SIG-M5 treated with dmso at 0.1 percent for 504 hours (cell line): ENCODE results near the gene DDX51.
"Not testable (repeated sequence)": the region's sequence is repeated elsewhere in the genome, so short reads cannot be mapped to it uniquely, and the experiment has no call there.

ENCODE experiments used
- DNase-seq: peaks from one replicate; lab custom pipeline; 2025; ENCODE audit not compliant: unreplicated experiment; lab: John Stamatoyannopoulos, UW

The DDX51 gene

DNA sequence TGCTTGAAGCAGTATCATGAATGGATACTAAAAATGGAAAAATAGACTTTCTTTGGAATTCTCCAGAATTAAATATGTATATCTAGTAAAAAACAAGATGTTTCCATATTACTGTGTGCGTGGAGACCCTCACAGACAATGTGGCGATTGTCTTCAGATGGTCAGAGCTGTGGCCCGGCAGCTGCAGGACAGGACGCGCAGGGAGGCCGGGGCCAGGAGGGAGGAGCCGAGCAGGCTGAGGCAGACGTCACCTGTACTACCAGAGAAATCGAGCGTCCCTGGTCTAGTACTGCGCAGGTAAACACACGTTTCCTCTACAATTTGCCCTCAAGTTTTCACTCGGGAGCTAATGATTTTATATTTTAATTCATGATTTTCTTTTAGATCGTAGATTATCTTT, 22.8 kb downstream of the DDX51 start:
- no peak for DNase-seq

DNA sequence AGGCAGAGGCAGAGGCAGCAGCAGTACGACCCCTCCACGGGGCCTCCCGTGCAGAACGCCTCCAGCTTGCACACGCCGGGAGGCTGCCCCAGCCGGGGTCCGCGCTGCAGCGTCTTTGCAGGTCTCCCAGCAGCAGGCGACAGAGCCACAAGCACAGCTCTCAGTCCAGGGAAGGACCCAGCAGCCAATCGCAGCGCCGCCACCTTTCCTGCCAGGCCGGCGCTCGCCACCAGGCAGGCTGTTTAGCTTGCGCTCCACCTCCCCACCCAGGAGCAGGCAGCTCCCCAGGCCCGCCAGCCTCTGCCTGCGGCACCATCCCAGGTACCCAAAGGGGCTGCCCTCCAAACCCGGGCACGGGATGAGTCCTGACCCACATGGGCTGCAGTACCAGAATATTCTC, 25.2 kb downstream of the DDX51 start:
- DNase-seq = no peak

DNA sequence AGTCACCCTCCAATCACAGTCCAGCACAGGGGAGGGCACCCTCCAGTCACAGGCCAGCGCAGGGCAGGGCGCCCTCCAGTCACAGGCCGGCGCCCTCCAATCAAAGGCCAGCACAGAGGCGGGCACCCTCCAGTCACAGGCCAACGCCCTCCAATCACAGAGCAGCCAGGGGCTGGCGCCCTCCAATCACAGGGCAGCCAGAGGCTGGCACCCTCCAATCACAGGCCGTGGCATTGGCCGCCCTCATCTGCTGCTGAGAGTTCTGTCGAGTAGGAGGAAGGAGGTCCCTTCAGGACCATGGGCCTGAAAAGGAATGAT, 26.6 kb downstream of the DDX51 start:
- DNase-seq = no peak

DNA sequence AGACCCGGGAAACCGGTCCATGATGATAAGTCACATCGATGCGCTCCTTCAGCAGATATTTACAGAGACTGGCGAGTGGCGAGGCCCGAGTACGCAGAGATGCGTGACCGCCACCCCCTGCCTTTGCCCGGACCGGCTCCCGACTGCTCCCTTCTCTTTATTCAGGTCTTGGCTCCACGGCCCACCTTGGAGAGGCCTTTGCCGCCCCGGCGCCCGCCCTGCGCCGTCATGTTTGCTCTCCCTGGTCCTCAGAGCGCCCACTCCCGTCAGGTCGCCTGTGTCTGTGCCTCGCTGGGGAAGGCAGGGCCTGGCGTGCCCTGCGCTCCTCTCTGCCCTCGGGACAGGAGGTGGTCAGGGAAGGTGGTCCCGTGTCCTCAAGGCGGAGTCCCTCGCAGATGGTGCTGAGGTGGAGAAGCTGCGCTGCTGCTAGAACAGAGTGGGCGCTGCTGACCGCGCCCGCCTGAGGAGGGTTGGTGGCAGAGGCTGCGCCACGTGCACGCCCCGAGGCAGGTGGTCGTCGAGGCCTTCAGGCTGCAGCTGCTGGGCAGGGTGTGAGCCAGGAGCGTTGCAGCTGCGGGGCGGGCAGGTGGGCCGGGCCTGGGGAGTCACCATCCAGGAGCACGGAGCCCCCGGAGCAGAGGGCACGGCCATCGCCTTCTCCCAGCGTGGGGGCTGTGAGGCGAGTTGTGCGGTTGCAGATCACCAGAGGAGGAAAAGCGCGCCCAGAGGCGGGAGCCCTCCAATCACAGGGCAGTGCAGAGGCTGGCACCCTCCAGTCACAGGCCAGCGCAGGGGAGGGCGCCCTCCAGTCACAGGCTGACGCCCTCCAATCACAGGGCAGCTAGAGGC, 27.2 kb downstream of the DDX51 start:
- DNase-seq = no peak

DNA sequence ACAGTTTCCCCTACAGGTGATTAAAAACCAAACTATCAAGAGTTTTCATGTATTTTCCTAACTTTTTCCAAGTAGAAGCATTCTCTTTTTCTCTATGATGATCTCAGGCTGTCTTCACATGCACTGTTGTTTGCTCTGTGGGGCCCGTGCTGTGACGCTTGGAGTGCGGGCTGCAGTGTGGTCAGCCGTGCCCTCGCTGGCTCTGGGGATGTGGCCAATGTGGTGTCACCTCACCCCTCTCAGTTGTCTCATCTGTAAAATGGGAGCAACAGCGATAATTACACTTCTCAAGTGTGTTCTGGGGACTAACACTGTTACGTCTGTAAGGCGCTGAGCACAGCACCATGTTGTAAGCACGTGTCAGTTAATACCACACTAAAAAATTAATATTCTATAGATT, 28.6 kb downstream of the DDX51 start:
- no peak for DNase-seq

DNA sequence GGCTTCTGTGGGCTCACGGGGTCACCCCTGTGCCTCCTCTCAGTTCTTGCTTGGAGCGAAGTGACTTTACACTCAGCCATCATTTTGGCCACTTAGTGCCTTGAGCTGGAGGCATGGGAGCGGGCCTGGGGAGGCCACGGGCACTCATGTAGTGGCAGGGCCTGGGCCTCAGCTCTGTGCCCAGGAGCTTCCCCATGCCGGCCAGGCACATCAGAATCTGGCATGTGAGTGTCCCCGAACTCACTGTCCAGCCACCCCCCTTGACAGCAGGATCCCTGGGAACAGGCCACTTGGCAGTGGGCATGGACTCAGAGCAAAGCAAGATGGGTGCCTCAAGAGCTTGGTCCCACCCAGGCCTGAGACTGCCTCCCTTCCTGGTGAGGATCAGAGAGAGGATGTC, 29.5 kb downstream of the DDX51 start:
- DNase-seq = no peak

DNA sequence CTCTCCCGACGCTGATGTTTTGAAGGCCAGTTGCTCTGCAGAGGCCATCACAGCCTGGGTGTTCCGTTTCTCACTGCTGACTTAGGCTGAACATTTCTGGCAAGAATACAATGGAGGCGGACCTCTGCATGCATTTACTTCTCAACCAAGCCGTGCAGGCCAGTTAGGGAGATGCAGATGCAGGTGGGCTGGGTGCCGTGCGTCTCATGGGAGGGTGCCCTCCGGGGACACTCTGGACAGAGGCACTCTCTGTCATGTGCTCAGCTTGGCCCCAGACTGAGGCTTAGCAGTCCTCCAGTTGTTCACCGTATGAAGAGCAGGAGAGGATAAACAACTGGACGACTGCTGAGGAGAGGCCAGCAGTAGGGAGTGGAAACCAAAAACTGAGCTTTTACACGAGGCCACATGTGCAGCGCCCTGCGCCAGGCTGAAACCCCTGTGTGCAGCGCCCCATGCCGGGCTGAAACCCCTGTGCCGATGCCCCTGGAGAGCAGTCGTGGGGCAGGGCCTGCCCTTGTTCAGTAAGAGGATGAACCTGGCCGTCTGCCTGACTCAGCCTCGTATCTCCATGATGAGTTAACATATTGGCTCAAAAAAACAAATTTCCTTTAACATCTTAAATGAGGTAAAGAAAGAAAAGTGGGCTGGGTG, 32.3 kb downstream of the DDX51 start:
- DNase-seq = no peak

DNA sequence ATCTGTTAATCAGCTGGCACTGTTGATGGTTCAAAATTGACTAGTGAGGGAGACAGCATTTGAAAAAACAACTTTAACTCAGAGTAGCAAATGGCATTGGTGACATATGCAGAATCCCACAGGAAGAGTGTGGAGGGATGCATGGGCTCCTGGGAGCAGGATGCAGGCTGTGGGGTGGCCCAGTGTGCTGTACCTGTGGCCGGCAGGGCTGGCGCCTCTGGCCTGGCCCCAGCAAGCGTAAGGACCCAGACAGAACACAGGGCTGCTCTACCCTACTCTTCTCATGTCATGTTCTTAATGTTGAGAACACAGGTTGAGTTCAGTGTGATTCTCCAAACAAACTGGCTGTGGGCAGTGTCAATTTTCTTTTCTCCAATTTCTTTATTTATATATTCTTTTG, 33.4 kb downstream of the DDX51 start:
- DNase-seq = no peak

DNA sequence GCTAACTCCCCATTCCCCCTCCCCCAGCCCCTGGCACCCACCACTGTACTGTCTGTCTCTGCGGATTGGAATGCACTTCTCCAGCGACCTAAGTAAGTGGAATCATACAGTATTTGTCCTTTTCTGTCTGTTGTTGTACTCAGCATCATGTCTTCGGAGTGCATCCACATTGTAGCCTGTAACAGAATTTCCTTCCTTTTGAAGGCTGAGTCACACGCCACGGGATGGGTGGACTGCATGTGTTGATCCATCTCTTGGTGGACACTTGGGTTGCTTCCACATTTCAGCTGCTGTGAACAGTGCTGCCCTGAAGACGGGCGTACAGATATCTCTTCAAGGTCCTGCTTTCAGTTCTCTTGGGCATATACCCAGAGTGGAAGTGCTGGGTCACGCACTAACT, 34.4 kb downstream of the DDX51 start:
- DNase-seq = no peak

DNA sequence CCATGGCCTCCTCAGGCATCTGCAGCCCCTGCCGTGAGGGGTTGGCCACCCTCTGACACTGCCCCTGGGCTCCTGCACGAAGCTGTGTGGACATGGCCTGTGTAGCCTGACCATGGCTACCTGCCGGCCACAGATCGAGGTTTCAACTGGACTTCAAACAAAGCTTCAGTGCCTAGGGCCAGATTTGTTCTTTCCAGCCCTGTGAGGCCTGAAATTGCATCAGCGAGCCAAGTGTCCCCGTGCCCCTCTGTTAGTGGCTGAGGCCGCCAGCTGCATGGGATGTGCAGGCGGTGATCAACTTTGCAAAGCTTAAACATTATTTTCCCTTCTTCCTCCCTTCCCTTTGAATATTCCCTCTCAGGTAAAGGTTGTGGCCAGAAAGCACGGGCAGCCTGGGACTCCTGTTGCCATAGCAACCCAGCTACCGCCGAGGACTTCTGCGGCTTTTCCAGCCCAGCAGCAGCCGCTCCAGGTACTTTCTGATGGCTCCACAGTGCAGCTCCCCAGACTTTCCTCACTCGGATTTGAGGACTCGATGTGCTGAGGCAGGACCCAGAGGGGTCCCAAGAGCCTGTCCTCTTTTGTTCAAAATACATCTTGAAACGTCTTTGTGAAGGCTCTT, 35.8 kb downstream of the DDX51 start:
- no peak for DNase-seq

DNA sequence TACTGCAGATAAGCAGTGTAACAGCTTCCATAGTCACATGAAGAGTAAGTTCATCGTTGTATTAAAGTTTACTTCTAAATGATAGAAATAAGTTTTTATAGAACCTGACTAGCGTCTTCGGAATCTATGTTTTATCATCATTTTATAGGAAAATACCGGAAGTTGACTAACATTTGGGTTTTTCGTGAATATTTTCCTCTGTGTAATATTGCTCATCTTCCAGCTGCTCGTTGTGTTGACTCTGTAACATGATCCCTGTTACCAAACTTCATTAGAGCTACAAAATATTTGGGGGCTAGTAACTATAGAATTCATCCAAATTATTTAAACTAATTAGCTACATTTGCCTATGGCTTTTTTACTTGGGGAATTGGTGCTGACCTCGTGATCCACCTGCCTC, 37.2 kb downstream of the DDX51 start:
- DNase-seq = no peak

DNA sequence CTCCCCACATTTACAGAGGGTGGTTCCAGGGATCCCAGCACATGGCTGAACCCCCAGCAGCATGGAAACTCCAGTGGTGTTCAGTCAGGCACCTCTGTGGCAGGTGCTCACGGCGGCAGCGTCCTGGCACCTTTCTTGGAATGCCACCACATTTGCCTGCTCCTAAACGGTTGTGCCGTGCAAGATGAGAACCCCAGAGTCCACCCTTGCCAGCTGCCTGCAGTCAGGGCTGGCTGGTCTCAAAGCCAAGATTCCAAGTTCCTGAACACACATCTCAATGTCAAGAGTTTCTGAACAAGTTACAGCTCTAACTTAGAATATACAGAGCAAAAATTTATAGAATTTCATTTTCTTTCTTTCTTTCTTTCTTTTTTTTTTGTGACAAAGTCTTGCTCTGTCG, 38.7 kb downstream of the DDX51 start:
- DNase-seq = no peak

DNA sequence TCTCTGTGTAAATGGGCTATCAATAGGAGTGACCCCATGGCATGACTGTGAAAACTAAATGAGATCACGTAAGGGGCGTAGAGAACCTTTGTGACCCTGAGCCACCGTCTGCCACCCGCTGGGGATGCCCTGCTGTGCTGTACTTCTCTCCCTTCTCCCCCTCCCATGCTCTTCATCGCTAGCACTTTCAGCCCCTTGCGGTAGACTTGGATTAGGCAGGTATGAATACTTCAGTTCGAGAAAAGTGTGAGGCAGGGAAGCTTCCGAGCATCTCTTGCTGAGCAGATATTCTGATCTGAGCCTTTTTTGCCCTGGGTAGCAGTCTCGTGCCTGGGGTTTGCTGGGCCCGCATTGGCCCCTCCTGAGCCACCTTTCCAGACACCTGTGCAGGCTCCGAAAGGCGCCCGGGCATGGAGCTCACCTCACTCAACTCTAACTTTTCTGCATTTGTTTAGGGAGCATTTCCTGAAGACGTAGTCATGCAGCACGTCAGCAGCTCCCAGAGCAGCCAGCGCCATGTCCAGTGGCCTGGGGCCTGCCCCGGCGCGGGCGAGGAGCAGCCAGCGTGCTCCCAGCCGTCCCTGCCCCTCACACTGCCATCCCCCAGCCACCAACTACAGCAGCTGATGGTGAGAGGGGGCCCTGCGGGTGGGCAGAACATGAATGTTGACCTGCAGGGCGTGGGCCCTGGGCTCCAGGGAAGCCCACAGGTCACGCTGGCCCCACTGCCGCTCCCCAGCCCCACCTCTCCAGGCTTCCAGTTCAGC, 40.4 kb downstream of the DDX51 start:
- no peak for DNase-seq

DNA sequence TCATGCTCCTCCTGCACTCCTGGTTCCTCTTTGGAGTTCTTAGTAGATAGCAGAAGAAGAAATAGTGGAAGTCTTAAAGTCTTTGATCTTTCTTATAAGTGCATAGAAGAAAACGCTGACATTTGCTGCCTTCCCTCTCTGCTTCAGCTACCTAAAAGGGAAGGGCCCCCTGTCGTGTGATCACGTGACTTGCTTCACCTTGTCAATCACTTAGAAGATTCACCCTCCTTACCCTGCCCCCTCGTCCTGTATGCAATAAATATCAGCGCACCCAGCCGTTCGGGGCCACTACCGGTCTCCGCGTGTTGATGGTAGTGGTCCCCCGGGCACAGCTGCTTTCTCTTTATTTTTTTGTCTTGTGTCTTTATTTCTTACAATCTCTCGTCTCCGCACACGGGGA, 41.0 kb downstream of the DDX51 start:
- not testable (repeated sequence) for DNase-seq

DNA sequence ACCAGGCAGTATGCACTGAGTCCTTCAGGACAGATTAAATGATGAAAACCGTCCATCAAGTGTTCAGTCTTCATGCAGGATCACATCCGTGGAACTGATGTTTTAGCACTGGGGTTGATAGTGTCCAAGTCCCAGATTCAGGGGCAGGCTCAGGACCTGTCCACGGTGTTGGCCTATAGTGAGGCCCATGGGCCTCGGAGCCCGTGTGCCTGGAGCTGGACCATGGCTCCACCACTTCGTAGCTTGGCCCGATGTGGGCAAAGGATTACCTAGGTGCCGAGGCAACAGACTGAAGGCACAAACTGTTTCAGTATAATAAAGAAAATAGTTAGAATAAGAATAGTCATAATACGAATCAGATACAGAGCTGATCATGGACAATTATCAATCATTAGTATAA, 41.8 kb downstream of the DDX51 start:
- no peak for DNase-seq

DNA sequence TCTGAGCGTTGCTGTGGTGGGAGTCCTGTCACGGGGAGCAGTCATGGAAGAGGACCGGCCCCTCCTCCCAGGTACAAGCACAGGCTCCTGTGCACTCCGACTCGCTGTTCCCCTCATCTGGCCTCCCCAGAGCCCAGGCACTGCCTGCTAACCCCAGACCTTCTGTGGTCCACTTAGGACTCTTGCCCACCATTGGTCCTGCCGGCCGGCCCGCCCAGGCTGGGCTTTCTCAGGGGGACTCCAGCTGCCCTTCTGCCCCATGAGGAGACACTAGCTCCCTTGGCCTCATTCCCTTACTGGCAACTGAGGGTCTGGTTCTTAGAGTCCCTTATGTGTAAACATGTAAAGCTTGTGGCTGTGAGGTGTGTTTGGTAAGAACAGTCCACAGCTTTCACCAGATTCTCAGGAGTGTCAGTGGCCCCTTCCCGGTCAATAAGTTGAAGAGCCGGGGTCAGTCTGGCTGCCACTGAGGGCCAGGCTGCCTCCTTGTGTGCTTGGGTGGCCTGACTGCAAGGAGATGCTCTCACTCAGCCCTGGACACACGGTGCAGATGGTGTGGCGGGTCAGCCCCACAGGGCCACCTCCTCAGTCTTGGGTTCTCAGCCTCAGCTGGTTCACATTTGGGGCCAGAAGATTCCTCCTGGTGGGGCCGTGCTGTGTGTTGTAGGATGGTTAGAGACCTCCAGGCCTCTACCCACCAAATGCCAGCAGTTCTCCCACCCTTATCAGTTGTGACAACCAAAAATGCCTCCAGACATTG, 43.6 kb downstream of the DDX51 start:
- no peak for DNase-seq

DNA sequence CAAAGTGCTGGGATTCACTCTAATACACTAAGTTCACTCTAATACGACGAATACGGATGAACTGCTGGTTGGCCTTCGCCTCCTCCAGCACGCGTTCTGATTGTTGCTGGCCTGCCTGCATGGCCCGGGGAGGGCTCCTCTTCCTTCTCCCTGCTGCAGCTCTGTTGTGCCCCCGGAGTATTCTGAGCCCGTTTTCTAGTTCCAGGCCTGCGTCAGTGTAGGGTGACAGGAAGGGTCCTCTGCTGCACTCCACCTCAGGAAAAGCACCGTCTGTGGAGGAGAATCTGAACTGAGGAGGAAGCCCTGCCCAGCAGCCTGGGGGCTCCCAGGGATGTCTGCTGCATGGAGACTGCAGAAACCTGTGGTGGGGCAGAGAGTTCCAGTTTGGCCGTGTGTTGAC, 44.4 kb downstream of the DDX51 start:
- no peak for DNase-seq

DNA sequence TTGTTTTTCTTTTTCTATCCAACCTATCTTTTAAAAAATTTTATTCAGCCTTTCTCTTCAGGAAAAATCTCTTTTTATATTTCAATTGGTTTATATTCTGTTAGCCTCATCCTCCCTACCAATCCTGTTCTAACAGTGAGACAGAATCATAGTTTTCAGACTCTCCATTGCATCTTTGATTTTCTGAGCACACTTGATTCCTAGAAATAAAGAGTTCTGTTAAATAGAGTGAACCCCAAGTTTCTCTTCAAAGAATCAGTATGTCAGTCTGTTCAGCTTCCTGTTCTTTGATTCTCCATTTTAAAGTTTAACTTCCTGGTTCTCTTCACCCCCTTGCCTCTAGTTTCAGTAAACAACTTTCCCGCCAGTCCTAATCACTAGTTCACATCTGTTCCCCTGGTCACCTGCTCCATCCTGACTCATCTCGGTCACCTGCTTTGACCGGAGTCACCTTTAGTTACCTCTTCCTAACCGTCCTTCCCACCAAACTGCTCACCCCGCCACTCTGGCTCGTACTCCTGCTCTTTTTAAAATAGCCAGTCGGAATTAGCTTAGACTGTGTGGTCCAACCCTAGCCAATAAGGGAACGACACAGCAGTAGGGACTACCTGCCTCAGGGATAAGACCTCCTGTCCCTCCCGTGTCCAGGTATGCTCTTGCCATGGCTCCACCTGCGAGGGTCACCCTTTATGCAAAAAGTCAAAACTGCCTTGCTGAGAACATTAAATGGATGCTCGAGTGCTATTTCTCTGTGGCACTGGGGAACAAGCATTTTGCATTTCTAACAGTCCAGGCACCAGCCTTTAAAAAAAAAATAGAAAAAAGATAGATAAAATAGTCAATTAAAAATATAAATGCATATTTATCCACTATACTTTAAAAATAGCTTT, 48.4 kb downstream of the DDX51 start:
- DNase-seq = no peak

DNA sequence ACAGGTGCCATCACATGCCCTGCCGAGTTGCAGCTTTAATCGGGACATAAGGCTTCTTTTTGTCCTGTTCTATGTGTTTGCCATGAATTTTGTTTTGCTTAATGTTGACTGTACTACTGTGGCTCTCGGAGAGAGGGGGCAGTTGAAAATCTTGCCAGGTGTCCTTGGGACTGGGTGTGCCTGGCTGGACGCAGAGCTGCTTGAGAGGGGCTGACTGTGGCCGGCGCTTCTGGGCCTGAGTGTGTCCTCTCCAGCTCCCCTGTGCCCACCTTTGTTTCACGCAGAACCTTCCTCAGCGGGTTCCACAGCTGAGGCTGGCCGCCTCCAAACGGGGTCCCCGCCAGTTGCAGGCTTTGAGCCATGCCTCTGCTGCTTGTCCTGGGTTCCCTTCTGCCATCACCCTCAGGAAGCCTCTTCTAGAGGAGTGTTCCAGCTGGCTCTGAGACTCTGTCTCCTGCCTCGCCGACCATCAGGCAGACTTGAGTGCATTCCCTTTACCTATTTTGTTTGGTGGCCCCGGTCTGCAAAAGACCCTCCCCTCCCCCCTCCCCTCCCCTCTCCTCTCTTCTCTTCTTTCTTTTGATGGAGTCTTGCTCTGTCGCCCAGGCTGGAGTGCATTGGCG, 49.7 kb downstream of the DDX51 start:
- no peak for DNase-seq
